Endometrial microvascular endothelial cells (primary cell): Measurements from ENCODE around the gene HSF2. TPM values are rescaled to one million over a fixed set of nuclear protein-coding genes. Genes with fewer than 3 reads are reported as not detected.
"Not testable (repeated sequence)": the region's sequence is repeated elsewhere in the genome, so short reads cannot be mapped to it uniquely, and the experiment has no call there.

Experiments
- in situ Hi-C: cut with HindIII; loops from 2 replicates; pipeline ENCODE4 v1.10.0; 2017; ENCODE audit warnings: low sequenced_read_pairs, low pct_unique_long_range_greater_than_20kb; ENCODE audit errors: inconsistent ontology term
- total RNA-seq: library from RNA; depleted of rRNA; stranded (reverse); fragments of >200 nt; gene quantifications from one replicate; pipeline ENCODE4 v1.2.3, GENCODE V29; 2015; ENCODE audit errors: inconsistent ontology term

HSF2 gene
- total RNA-seq, 1 donor from 2014 or later: 23.6 TPM

DNA sequence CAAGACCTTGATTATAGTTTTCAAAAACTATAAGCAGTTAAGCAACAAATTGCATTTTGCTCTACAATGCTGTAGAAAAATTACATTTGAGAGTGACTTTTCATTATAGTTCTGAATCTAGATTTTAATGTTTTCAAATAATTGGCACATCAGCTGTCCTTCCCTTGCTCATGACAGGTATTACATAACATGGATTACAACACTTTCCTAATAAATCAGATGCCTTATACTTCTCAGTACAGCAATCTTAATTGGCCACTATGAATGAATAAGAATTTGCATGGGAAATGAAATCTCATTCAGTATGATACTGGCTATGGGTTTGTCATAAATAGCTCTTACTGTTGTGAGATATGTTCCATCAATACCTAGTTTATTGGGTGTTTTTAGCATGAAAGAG lies 29.9 kb downstream of the HSF2 start:
- in situ Hi-C loops: no loop called here

DNA sequence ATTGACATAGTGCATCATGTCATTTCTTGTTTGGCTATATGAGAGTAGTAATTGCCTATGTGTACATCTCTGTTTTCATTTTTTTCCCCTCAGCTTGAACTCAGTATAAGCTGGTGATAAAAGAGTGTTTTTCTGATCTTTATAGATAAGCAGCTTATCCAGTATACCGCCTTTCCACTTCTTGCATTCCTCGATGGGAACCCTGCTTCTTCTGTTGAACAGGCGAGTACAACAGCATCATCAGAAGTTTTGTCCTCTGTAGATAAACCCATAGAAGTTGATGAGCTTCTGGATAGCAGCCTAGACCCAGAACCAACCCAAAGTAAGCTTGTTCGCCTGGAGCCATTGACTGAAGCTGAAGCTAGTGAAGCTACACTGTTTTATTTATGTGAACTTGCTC lies 32.3 kb downstream of the HSF2 start:
- in situ Hi-C loops: no loop called here

DNA sequence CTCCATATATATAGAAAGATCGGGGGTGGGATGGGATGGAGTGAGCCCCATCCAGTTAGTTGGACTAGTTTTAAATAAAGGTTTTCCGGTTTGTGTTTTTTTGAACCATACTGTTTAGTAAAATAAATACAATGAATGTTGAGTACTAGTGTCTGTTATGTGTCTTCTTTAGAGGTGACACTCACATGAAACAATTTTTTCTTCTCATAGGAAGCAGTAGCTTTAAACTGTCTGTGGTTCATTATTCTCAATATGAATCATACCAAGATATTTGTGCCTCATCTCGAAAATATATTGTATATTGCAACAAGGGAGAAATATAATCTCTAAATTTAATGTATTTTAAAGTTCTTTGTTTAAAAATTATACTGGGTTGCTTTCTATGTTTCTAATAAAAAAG lies 33.4 kb downstream of the HSF2 start:
- in situ Hi-C loops: no loop called here

DNA sequence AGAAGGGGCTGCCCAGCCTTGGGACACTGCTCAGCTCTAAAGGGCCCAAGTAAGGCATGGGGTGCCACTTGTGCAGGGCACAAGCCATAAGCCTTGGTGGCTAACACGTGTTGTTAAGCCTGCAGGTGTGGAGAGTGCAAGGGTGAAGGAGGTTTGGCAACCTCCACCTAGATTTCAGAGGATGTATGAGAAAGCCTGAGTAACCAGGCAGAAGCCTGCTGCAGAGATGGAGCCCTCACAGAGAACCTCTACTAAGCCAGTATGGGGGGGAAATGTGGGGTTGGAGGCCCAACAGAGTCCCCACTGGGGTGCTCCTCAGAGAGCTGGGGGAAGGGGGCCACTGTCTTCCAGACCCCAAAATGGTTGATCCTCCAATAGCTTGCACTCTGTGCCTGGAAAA lies 39.5 kb downstream of the HSF2 start:
- in situ Hi-C loops: no loop called here

DNA sequence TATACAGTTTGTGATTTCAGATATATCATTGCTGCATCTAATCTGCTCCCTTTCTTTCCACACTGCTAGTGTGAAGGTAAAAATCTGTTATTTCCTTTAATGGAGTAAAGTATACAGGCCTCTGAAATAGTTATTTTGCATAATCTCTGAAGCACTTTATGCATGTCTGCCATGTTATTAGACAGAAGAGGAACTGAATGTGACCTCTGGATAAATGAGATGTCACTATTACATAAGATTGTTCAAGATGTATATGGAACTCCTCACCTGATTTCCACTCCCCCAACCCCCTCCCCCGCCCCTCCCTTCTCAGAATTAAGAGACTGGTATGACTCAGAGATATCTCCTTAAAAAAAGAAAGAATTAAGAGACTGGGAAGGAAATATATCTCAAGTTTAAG lies 45.8 kb downstream of the HSF2 start:
- in situ Hi-C loops: no loop called here

DNA sequence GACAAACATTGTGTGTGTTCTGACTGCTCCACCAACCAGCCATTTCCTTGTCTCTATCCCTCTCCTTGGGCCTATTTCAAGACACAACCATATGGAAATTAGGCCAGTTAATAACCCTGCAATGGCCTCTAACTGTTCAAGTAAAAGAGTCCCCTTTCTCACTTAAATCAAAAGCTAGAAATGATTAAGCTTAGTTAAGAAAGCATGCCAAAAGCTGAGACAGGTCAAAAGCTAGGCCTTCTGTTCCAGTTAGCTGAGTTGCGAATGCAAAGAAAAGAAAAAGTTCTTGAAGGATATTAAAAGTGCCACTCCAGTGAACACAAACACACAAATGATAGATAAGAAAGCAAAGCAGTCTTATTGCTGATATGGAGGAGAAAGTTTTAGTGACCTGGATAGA lies 49.6 kb downstream of the HSF2 start:
- in situ Hi-C loops: no loop called here

DNA sequence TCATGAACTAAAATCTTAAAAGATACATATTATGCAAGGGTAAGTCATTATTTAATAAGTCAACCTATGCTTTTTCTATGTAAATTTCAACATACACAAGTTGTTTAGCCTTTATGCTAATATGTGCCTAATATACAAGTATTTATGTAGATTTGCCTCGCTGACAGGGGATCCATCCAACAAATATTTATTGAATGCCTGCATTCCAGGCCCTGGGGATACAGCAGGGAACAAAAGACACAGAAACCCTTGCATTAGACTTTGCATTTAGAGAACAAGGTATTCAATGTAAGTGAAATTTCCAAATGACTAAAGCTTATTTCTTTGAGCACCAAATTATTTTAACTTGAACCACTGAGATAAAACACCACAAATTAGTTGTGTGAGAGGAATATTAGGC lies 53.1 kb downstream of the HSF2 start:
- in situ Hi-C loops: no loop called here

DNA sequence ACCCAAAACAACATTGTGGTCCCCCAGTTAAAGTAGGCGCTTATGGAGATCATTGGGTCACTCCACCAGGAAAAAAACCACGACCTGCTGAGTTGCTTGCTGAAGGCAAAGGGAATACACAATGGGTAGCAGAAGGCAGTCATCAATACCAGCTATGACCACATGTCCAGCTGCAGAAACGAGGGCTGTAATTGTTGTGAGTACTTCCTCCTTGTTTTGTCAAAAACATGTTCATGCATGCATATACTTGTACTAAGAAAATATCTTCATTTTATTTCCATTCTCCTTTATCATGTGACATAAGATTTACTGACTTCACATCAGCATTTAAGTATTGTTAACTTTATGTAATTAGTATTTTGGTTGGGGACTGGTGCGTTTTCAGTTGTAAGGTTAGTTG lies 55.2 kb downstream of the HSF2 start:
- in situ Hi-C loops: no loop called here

DNA sequence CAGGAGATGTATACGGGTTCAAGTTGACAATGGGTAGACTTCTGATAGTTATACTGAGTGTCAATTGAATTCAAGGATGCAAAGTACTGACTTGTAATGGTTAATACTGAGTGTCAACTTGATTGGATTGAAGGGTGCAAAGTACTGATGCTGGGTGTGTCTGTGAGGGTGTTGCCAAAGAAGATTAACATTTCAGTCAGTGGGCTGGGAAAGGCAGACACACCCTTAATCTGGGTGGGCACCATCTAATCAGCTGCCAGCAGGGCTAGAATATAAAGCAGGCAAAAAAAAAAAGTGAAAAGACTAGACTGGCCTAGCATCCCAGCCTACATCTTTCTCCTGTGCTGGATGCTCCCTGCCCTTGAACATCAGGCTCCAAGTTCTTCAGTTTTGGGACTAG lies 55.7 kb downstream of the HSF2 start:
- in situ Hi-C loops: not testable (repeated sequence)

DNA sequence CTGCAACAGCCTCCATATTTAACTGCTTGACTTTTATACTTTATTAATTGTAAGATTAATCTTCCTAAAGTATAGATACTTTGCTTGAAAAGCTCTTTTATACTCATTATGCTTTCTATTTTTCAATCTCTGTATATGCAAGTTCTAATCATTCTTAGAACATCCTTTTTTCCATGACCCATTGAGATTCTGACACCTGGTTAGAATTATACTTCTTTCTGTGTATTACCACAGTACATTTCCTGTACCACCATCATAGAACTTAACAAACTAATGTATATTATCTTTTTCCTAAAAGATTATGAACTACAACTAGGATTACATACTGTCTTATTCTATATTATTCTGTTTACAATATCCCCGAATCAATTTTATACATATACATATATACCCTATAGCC lies 58.6 kb downstream of the HSF2 start:
- in situ Hi-C loops: no loop called here

DNA sequence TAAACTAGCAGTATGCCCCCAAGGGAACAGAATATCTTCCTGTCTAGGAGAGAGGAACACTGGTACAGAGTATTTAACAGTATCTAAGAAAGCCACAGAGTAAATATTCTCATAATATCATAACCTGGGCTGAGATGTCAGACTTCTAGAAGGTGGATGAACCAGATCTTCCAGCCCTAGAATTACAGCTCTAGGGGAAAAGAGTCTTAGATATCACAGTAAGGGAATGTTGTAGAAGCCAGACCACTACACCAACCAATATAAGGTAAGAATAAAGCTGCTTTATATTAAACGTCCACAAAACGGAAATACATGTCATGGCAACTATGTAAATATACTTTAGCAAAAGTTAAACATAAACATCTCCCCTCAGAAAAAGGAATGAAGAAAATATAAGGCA lies 59.8 kb downstream of the HSF2 start:
- in situ Hi-C loops: no loop called here

DNA sequence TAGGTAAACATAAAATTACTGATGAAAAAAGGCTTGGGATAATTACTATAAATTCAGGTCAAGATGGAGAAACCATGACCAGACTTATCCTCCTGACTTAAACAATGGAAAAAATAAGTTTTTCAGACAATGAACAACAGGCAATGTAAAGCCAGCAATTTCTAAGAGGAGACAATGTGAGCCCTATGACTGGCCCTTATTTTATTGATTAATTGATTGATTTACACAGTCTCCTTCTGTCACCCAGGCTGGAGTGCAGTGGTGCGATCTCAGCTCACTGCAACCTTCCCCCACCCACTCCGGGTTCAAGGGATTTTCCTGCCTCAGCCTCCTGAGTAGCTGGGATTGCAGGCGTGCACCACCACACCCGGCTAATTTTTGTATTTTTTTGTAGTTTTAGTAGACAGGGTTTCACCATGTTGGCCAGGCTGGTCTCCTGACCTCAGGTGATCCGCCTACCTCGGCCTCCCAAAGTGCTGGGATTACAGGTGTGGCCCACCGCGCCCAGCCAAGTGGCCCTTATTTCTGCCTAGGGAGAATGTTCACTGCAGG lies 60.5 kb downstream of the HSF2 start:
- in situ Hi-C loops: not testable (repeated sequence)

DNA sequence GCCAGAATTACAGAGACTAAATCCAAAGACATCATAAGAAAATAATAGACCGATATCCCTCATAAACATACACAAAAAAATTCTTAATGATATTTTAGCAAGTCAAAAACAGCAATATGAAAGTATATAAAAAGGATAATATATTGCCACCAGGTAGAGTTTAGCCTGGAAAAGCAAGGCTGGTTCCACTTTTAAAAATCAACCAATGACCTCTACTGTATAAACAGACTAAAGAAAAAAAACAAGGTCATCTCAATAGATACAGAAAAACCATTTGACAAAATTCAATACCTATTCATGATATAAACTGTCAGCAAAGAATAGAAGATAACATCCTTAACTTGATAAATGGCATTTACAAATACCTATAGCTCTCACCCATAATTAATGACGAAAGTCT lies 62.4 kb downstream of the HSF2 start:
- in situ Hi-C loops: no loop called here

DNA sequence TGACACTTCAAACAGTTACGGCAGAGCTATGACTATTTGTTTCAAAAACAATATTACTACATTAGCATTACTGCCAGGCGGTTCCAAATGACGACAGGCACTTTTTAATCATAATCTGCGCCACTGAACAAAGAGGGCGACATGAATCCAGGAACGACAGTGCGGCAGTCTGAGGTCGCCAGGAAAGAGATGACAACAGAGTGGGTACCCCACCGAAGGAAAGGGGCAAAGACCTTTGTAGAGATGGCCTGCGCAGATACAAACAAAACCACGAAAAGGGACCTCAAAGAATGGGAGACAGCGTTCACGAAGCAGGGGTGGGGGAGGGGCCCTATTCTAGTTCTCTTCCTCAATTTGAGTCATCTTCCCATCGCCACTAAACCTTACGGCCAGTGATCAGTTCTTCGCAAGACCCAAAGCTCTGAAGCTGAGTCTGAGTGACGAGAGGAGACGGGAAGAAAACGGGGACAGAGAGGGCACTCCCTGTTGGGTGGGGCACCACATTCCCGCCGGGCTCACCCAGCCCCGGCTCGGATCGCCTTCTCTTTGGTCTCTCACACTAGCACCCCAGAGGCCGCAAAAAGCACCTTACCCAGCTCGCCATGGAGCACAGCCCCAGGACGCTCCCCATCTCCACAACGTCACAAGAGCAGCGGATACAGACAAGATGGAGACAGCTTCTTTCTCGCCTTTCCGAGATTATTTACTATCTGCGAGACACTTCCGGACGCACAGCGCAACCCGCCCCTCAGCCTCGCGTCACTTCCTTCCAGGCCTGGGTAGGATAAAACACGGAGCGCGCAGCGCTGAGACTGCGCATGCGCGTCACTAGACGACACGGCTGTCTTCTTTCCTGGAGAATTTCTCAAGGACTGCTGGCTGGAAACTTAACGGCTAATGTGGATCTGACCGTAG lies 71.9 kb downstream of the HSF2 start, which contains the start of gene SERINC1:
Gene SERINC1, minus strand, starts transcription at position 701 of the 915 bp plus-strand sequence. Its CDS starts 70 bp downstream, at position 631.
- in situ Hi-C loops: no loop called here

DNA sequence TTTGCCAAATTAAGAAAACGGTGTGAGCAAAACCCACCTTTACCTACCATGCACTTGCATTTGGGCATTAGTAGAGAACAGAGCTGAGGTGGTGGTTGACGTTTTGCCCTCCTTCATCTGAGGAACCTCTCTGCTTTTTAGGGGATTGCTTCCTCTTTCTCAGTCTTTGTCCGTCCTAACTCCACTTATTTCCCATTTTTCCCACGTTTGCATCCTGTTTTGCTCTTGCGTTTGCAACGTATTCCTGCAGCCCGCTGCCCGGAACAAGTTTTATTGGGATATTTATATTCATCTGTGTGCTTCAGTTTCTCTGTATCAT lies 72.5 kb downstream of the HSF2 start:
- in situ Hi-C loops: no loop called here

DNA sequence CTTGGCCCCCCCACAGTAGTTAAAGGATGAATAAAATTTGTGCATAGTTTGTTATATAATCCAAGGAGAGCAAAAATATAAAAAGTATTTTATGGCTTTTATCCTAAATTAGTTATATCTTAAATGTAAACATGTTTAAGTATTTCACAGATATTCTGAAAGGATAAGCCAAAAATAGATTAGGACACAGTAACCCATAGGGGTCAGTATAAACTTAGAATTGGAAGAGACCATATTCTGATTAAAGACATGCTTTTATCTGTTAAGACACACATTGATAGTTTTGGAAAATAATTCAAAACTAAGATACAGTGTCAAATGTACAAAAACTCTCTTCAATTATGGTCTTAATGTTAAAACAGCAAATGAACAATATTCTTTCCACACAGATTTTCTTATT lies 76.7 kb downstream of the HSF2 start:
- in situ Hi-C loops: no loop called here

DNA sequence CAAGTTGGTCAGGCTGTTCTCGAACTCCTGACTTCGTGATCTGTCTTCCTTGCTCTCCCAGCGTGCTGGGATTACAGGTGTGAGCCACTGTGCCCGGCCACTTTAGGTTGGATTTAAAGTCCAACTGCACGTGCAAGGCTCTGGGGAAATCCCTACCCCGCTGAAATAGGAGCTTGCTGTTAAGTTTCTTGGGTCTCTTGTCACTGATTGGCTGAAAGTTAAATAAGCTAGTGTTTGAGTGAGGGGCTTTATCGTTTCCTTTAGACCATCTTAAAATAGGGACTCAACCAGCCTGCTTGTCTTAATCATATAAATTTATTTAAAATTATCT lies 83.3 kb downstream of the HSF2 start:
- in situ Hi-C loops: no loop called here
